Neural cell (in vitro differentiated cells): ENCODE data around the gene DMTF1.

Experiments used
- CTCF ChIP-seq: fragments of 450-650 bp; IDR thresholded peaks from 2 replicates; pipeline ENCODE4 v1.5.1; 2014; ENCODE audit warnings: antibody characterized with exemption, mild to moderate bottlenecking, moderate library complexity; ENCODE audit not compliant: poor library complexity, severe bottlenecking
- POLR2AphosphoS5 ChIP-seq: IDR thresholded peaks from 2 replicates; pipeline ENCODE4 v1.6.1; 2012
- TF ChIP-seq, protein P1 (sequence below): IDR thresholded peaks from 2 replicates; pipeline ENCODE4 v1.6.1; 2012; ENCODE audit warnings: borderline replicate concordance

DNA sequence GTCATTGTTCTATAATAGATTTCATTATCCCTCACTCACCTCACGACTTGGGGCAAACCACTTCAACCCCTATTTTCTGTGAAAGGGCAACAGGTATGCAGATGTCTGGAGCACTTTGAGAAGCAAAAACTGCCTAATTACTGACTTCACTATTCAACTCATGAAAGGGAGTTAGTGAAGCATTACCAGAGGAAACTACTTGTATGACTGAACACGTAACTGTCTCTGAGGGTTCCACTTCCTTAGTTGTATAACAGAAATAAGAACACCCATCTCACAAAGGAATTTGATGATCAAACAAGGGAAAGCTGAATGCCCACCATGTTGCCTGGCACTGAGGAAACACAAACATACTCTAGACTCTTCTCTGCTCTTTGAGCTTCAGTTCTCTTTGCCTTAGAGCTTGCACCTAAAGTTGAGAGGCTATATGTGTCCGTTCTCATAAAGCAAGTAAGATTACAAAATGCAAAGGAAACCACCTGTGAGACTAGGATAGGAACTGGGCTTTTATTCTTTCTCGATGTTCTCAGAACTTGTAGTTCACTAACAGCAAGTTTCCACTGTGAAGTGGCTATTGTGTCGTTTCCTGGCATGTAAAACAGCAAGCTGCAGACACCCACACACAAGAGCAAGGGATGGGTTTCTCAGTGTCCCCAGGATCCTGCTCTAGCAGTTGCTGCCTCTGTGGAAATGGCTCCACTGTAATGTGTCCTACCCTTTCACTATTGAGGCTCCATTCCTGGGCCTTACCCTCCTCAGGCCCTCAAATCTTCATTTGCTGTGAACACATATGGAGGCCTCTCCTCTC is 64.7 kb downstream of the DMTF1 start:
- TF ChIP-seq, protein P1, sequence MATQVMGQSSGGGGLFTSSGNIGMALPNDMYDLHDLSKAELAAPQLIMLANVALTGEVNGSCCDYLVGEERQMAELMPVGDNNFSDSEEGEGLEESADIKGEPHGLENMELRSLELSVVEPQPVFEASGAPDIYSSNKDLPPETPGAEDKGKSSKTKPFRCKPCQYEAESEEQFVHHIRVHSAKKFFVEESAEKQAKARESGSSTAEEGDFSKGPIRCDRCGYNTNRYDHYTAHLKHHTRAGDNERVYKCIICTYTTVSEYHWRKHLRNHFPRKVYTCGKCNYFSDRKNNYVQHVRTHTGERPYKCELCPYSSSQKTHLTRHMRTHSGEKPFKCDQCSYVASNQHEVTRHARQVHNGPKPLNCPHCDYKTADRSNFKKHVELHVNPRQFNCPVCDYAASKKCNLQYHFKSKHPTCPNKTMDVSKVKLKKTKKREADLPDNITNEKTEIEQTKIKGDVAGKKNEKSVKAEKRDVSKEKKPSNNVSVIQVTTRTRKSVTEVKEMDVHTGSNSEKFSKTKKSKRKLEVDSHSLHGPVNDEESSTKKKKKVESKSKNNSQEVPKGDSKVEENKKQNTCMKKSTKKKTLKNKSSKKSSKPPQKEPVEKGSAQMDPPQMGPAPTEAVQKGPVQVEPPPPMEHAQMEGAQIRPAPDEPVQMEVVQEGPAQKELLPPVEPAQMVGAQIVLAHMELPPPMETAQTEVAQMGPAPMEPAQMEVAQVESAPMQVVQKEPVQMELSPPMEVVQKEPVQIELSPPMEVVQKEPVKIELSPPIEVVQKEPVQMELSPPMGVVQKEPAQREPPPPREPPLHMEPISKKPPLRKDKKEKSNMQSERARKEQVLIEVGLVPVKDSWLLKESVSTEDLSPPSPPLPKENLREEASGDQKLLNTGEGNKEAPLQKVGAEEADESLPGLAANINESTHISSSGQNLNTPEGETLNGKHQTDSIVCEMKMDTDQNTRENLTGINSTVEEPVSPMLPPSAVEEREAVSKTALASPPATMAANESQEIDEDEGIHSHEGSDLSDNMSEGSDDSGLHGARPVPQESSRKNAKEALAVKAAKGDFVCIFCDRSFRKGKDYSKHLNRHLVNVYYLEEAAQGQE: no peak
- TF ChIP-seq CTCF (no peak), POLR2AphosphoS5 (no peak)
